ENCODE data around the gene TCF4.

GRCh38 chr18:55310044-55310676, 277.8 kb downstream of the TCF4 start:
- TF ChIP-seq, protein P1, sequence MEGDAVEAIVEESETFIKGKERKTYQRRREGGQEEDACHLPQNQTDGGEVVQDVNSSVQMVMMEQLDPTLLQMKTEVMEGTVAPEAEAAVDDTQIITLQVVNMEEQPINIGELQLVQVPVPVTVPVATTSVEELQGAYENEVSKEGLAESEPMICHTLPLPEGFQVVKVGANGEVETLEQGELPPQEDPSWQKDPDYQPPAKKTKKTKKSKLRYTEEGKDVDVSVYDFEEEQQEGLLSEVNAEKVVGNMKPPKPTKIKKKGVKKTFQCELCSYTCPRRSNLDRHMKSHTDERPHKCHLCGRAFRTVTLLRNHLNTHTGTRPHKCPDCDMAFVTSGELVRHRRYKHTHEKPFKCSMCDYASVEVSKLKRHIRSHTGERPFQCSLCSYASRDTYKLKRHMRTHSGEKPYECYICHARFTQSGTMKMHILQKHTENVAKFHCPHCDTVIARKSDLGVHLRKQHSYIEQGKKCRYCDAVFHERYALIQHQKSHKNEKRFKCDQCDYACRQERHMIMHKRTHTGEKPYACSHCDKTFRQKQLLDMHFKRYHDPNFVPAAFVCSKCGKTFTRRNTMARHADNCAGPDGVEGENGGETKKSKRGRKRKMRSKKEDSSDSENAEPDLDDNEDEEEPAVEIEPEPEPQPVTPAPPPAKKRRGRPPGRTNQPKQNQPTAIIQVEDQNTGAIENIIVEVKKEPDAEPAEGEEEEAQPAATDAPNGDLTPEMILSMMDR (conservative IDR thresholded peaks at IDR 0.05; ENCODE audit: low read depth, low read length), result no peak
- TF ChIP-seq EZH2 (IDR thresholded peaks at IDR 0.05; ENCODE audit: low read length, unreplicated experiment), result no peak
